Glutamatergic neuron (in vitro differentiated cells): ENCODE data around the gene SMIM31. TPM values are rescaled to one million over a fixed set of nuclear protein-coding genes. Genes with fewer than 3 reads are reported as not detected.
A peak's percentile ranks its signal among the peaks of the same experiment; 100 is the strongest.

Source experiments
- DNase-seq: peaks from one replicate; pipeline ENCODE4 v3.0.0; 2022
- H3K27ac Mint-ChIP-seq: one replicate; pipeline ENCODE4 v1.8.0; 2020; ENCODE audit warnings: mild to moderate bottlenecking, mixed read lengths, inconsistent platforms; ENCODE audit not compliant: unreplicated experiment
- H3K27me3 Mint-ChIP-seq: one replicate; pipeline ENCODE4 v1.8.0; 2020; ENCODE audit warnings: mild to moderate bottlenecking, moderate library complexity, mixed read lengths, inconsistent platforms; ENCODE audit not compliant: unreplicated experiment
- H3K36me3 Mint-ChIP-seq: one replicate; pipeline ENCODE4 v1.8.0; 2020; ENCODE audit warnings: mild to moderate bottlenecking, mixed read lengths, inconsistent platforms; ENCODE audit not compliant: unreplicated experiment
- H3K4me1 Mint-ChIP-seq: one replicate; pipeline ENCODE4 v1.8.0; 2020; ENCODE audit warnings: mild to moderate bottlenecking, low read depth, mixed read lengths, inconsistent platforms; ENCODE audit not compliant: unreplicated experiment
- H3K4me3 Mint-ChIP-seq: one replicate; pipeline ENCODE4 v1.8.0; 2020; ENCODE audit warnings: mild to moderate bottlenecking, mixed read lengths, inconsistent platforms; ENCODE audit not compliant: unreplicated experiment
- H3K9me3 Mint-ChIP-seq: one replicate; pipeline ENCODE4 v1.8.0; 2020; ENCODE audit warnings: mild to moderate bottlenecking, moderate library complexity, mixed read lengths, inconsistent platforms; ENCODE audit not compliant: unreplicated experiment
- CTCF ChIP-seq: fragments of 200-600 bp; sonication (generic); IDR thresholded peaks from one replicate; pipeline ENCODE4 v1.5.0; 2021; ENCODE audit not compliant: partially characterized antibody, unreplicated experiment
- total RNA-seq: library from RNA; stranded (reverse); fragmentation: NEBNext Ultra II Directional; extraction: Animal tissue kit (Norgen Biotek cat#: 25700); gene quantifications from one replicate; pipeline ENCODE4 v1.2.1, GENCODE V29; 2021; ENCODE audit not compliant: unreplicated experiment

The SMIM31 gene
- total RNA-seq, 1 donor from 2014 or later: not detected

DNA sequence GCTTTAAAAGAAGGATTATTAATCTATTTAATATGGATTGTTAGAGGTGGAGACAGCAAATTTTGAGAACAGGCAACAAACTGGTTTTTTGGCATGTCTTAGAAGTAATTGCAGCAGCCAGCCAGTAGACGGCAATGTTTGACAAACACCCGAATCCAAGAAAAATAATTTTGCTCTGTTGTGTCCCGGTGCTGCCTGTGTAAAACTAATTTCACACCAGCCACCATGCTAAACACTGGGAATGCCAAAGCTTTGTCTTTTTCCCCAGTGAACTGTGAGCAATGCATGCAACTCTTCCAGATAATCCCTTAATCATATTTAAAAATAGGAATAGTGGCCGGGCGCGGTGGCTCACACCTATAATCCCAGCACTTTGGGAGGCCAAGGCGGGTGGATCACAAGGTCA is 25.9 kb downstream of the SMIM31 start:
- no peak overlapping the region for H3K4me3 Mint-ChIP-seq
- H3K9me3 Mint-ChIP-seq: no peaks in the 10 kb centered on the region

GRCh38 chr4:164780839-164781238 is 26.9 kb downstream of the SMIM31 start:
- Mint-ChIP-seq H3K36me3 (no peaks in the 10 kb centered on the region), H3K4me1 (no peaks in the 10 kb centered on the region), H3K4me3 (no peak overlapping the region), H3K9me3 (no peaks in the 10 kb centered on the region), H3K27ac (no peak overlapping the region), H3K27me3 (no peaks in the 10 kb centered on the region)
- no peak for DNase-seq
- TF ChIP-seq CTCF: no peak

More for the DNA sequence above, 25.9 kb downstream of the SMIM31 start:
- H3K27ac Mint-ChIP-seq: no peak overlapping the region
- H3K36me3 Mint-ChIP-seq: no peaks in the 10 kb centered on the region
- H3K4me1 Mint-ChIP-seq: no peaks in the 10 kb centered on the region
- peak; percentile 49 for DNase-seq
- H3K27me3 Mint-ChIP-seq: no peaks in the 10 kb centered on the region
- peak; percentile 83 for TF ChIP-seq CTCF

DNA sequence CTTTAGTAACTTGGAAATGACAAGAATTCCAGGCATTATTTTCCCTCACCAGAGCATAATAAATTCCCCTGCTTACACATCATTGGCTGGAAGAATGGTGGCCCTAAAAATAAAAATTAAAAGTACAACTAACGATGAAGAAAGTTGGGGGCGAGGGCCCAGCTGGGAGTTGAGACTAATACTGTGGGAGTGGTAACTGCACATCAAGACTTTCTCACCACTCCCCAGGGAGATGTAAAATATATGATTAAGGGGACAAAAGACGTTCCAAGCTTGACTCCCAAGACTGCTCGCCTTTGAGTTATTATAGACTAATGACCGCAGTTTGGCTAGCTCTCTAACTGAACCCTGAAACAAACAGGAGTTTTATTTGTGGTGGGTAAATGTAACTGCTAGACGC is 30.0 kb downstream of the SMIM31 start:
- H3K27ac Mint-ChIP-seq: no peak overlapping the region
- no peak for DNase-seq
- H3K4me3 Mint-ChIP-seq: no peak overlapping the region
- H3K27me3 Mint-ChIP-seq: no peaks in the 10 kb centered on the region
- H3K9me3 Mint-ChIP-seq: no peaks in the 10 kb centered on the region
- TF ChIP-seq CTCF: no peak
- H3K4me1 Mint-ChIP-seq: no peaks in the 10 kb centered on the region
- H3K36me3 Mint-ChIP-seq: no peaks in the 10 kb centered on the region

DNA sequence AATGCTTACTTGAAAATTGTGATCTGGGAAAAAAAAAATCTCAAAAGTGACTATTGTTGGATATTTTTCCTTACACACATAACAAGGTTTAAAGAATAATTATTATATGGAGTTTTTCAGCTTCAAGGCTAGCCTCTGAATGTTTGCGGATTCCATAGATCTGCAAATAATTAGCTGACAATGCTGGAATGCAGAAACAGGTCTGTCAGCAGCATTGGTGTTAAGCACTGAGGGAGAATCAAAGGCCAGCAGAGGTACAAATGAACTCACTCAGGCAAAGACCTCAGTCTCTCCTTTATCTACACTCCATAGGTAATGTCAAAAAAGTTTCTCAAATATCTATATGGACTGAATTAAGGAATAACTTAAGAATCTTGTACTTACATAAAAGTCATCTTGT is 35.1 kb downstream of the SMIM31 start:
- Mint-ChIP-seq H3K9me3 (no peaks in the 10 kb centered on the region), H3K27ac (no peak overlapping the region), H3K4me3 (no peak overlapping the region), H3K27me3 (no peaks in the 10 kb centered on the region), H3K36me3 (no peaks in the 10 kb centered on the region), H3K4me1 (no peaks in the 10 kb centered on the region)
- no peak for TF ChIP-seq CTCF
- DNase-seq: no peak

DNA sequence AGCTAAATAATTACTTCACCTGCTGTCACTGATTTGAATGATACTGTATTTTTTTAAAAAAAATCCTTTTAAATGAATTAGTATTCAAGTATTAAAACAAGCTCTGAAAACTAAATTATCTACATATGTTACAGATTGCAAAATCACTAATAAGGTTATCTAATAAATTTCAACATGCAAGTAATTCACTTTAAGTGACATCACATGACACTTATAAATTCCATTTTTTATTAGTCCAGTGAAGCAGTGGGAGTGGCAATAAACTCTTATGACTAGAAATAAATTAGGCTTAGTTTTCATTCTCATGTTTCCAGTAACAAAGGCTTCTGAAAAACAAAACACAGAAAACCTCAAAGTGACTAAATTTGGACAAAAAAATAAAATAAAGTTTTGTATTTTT is 36.3 kb downstream of the SMIM31 start:
- no peak overlapping the region for H3K27ac Mint-ChIP-seq
- H3K36me3 Mint-ChIP-seq: no peaks in the 10 kb centered on the region
- H3K9me3 Mint-ChIP-seq: no peaks in the 10 kb centered on the region
- H3K4me3 Mint-ChIP-seq: no peak overlapping the region
- TF ChIP-seq CTCF: no peak
- H3K4me1 Mint-ChIP-seq: no peaks in the 10 kb centered on the region
- no peak for DNase-seq
- no peaks in the 10 kb centered on the region for H3K27me3 Mint-ChIP-seq
